Panc1 (cell line): Measurements from ENCODE around the gene SPO11. TPM values are rescaled to one million over a fixed set of nuclear protein-coding genes. Genes with fewer than 3 reads are reported as not detected.

Source experiments
- ATAC-seq: fragments of 200-7000 bp; cut with Tn5 transposase; 2 replicates; pipeline ENCODE4 v1.9.1; 2020; ENCODE audit warnings: mild to moderate bottlenecking, moderate library complexity
- BruUV-seq: library from RNA; stranded (reverse); fragments of 400-500 nt; replicated peaks from 2 replicates; lab custom pipeline; 2021; lab: Mats Ljungman, UMichigan
- CTCF ChIA-PET: fragments of 300-600 bp; sonication (Branson Sonifier 250); formaldehyde crosslinking; loops from one replicate; lab custom pipeline; 2022; ENCODE audit warnings: antibody characterized with exemption; lab: Charles Lee
- POLR2A ChIA-PET: fragments of 300-600 bp; sonication (Branson Sonifier 250); formaldehyde crosslinking; loops from one replicate; lab custom pipeline; 2022; ENCODE audit warnings: antibody characterized with exemption; lab: Charles Lee
- DNase-seq: peaks from one replicate; pipeline ENCODE4 v3.0.0-alpha.2; 2010; ENCODE audit warnings: low read depth, low spot score
- H3K27ac ChIP-seq: 2 replicates; pipeline ENCODE4 v1.5.1; 2011; ENCODE audit warnings: mild to moderate bottlenecking, low read length, inconsistent platforms
- H3K27me3 ChIP-seq: fragments of 200-500 bp; sonication (Bioruptor generic); 2 replicates; pipeline ENCODE4 v1.6.0; 2014; ENCODE audit warnings: low read length, inconsistent platforms; ENCODE audit not compliant: control insufficient read depth, insufficient read depth
- H3K36me3 ChIP-seq: fragments of 200-500 bp; sonication (Bioruptor generic); 2 replicates; pipeline ENCODE4 v1.5.1; 2014; ENCODE audit warnings: inconsistent platforms, mild to moderate bottlenecking, low read length, moderate library complexity; ENCODE audit not compliant: control insufficient read depth, insufficient read depth
- H3K4me1 ChIP-seq: 2 replicates; pipeline ENCODE4 v1.5.1; 2011; ENCODE audit warnings: inconsistent platforms, mild to moderate bottlenecking, low read length, moderate library complexity; ENCODE audit not compliant: control insufficient read depth, insufficient read depth
- H3K4me3 ChIP-seq, 2 experiments: 2 replicates each; pipeline ENCODE4 v1.5.1; 2011 to 2012; ENCODE audit warnings: low read depth in 2 of 2, low read length in 2 of 2, mild to moderate bottlenecking in 2 of 2, inconsistent platforms in 1 of 2, moderate library complexity in 1 of 2
- H3K9me3 ChIP-seq: fragments of 200-500 bp; sonication (Bioruptor generic); 2 replicates; pipeline ENCODE4 v1.5.1; 2014; ENCODE audit warnings: low read depth, mild to moderate bottlenecking, inconsistent platforms, low read length, moderate library complexity; ENCODE audit not compliant: control insufficient read depth, insufficient read depth
- POLR2AphosphoS5 ChIP-seq: IDR thresholded peaks from 2 replicates; pipeline ENCODE4 v1.6.1; 2012; ENCODE audit warnings: mild to moderate bottlenecking, low read depth, low read length, moderate library complexity
- SIN3A ChIP-seq: IDR thresholded peaks from 2 replicates; pipeline ENCODE4 v1.6.1; 2012; ENCODE audit warnings: low read depth, mild to moderate bottlenecking, low read length, moderate library complexity, borderline replicate concordance; ENCODE audit not compliant: insufficient read depth
- TCF7L2 ChIP-seq: IDR thresholded peaks from 2 replicates; pipeline ENCODE4 v1.6.1; 2011; ENCODE audit warnings: mild to moderate bottlenecking, low read depth, low read length, inconsistent platforms
- in situ Hi-C: cut with HindIII; loops from 2 replicates; pipeline ENCODE4 v1.10.0; 2016; ENCODE audit warnings: low sequenced_read_pairs, low pct_unique_long_range_greater_than_20kb
- intact Hi-C: fragments of 100-400 bp; cut with micrococcal nuclease; formaldehyde crosslinking; loops from one replicate; pipeline ENCODE4 v1.10.0; 2022; ENCODE audit not compliant: unreplicated experiment
- total RNA-seq: library from RNA; stranded (reverse); gene quantifications from one replicate; pipeline ENCODE4 v1.2.1, GENCODE V29; 2021; ENCODE audit not compliant: unreplicated experiment
- TF ChIP-seq, protein P1 (sequence below): fragments of 450-650 bp; IDR thresholded peaks from 2 replicates; pipeline ENCODE4 v1.5.1; 2017; ENCODE audit warnings: mild to moderate bottlenecking
- TF ChIP-seq, protein P2 (sequence below), 2 experiments: IDR thresholded peaks; 2 replicates each; pipeline ENCODE4 v1.6.1; 2011 to 2012; ENCODE audit warnings: low read depth in 2 of 2, control low read depth in 1 of 2, low read length in 1 of 2, mild to moderate bottlenecking in 1 of 2, moderate library complexity in 1 of 2; ENCODE audit not compliant: insufficient read depth in 1 of 2

Gene SPO11
- total RNA-seq, 1 experiment from 2014 or later, result not detected

DNA sequence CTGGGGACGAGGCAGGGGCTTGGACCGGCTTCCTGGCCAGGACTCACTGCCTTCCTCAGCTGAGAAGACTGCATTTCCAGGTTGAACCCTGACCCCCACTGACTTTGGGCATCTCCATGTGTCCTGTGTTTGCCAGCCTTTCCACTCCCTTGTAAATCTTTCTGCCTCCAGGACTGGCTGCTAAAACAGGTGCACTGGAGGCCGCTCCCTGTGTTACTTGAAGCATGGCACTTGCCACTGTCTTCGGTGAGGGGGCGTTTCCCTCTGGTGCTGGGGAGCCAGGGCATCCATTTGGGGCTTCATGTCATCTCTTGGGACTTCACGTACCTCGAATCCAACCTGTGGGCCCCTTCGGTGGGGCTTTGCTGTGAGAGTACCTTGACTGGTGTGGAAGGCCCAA is 54.9 kb downstream of the SPO11 start:
- in situ Hi-C loops, result no loop called here
- TF ChIP-seq, protein P1, sequence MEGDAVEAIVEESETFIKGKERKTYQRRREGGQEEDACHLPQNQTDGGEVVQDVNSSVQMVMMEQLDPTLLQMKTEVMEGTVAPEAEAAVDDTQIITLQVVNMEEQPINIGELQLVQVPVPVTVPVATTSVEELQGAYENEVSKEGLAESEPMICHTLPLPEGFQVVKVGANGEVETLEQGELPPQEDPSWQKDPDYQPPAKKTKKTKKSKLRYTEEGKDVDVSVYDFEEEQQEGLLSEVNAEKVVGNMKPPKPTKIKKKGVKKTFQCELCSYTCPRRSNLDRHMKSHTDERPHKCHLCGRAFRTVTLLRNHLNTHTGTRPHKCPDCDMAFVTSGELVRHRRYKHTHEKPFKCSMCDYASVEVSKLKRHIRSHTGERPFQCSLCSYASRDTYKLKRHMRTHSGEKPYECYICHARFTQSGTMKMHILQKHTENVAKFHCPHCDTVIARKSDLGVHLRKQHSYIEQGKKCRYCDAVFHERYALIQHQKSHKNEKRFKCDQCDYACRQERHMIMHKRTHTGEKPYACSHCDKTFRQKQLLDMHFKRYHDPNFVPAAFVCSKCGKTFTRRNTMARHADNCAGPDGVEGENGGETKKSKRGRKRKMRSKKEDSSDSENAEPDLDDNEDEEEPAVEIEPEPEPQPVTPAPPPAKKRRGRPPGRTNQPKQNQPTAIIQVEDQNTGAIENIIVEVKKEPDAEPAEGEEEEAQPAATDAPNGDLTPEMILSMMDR, result no peak
- TF ChIP-seq TCF7L2, result no peak
- Histone ChIP-seq H3K36me3 (no peaks in the 10 kb centered on the region; the same call in 1 of the 2 replicates), H3K27ac (no peak overlapping the region), H3K4me3 (no peak overlapping the region), H3K9me3 (no peaks in the 10 kb centered on the region), H3K4me1 (peaks cover 2% of the 10 kb centered on the region), H3K27me3 (no peaks in the 10 kb centered on the region)
- DNase-seq, result no peak
- ChIA-PET CTCF (no interaction called here), POLR2A (no interaction called here)
- ATAC-seq, result no peak
- intact Hi-C loops, result no loop called here
- BruUV-seq, result no TSS peak

GRCh38 chr20:57384953-57385761 is 55.6 kb downstream of the SPO11 start:
- ChIA-PET POLR2A (no interaction called here), CTCF (no interaction called here)
- TF ChIP-seq POLR2AphosphoS5 (no peak), TCF7L2 (no peak), SIN3A (no peak)
- TF ChIP-seq, protein P1, result no peak
- TF ChIP-seq, protein P2, sequence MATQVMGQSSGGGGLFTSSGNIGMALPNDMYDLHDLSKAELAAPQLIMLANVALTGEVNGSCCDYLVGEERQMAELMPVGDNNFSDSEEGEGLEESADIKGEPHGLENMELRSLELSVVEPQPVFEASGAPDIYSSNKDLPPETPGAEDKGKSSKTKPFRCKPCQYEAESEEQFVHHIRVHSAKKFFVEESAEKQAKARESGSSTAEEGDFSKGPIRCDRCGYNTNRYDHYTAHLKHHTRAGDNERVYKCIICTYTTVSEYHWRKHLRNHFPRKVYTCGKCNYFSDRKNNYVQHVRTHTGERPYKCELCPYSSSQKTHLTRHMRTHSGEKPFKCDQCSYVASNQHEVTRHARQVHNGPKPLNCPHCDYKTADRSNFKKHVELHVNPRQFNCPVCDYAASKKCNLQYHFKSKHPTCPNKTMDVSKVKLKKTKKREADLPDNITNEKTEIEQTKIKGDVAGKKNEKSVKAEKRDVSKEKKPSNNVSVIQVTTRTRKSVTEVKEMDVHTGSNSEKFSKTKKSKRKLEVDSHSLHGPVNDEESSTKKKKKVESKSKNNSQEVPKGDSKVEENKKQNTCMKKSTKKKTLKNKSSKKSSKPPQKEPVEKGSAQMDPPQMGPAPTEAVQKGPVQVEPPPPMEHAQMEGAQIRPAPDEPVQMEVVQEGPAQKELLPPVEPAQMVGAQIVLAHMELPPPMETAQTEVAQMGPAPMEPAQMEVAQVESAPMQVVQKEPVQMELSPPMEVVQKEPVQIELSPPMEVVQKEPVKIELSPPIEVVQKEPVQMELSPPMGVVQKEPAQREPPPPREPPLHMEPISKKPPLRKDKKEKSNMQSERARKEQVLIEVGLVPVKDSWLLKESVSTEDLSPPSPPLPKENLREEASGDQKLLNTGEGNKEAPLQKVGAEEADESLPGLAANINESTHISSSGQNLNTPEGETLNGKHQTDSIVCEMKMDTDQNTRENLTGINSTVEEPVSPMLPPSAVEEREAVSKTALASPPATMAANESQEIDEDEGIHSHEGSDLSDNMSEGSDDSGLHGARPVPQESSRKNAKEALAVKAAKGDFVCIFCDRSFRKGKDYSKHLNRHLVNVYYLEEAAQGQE (IDR thresholded peaks at IDR 0.05; ENCODE audit: insufficient read depth in 1 of 2, low read depth in 2 of 2, low read length in 1 of 2), result no peak
- no peak for ATAC-seq
- no peaks in the 10 kb centered on the region for H3K9me3 ChIP-seq
- H3K36me3 ChIP-seq, result no peaks in the 10 kb centered on the region; the same call in 1 of the 2 replicates
- intact Hi-C loops, result no loop called here
- in situ Hi-C loops, result no loop called here
- no TSS peak for BruUV-seq
- H3K4me1 ChIP-seq, result peaks cover 8% of the 10 kb centered on the region
- DNase-seq, result no peak
- H3K27me3 ChIP-seq, result no peaks in the 10 kb centered on the region
- no peak overlapping the region for H3K27ac ChIP-seq
- H3K4me3 ChIP-seq, result no peak overlapping the region
